Adrenal gland (tissue), 12 donors: ENCODE results near the gene STRA6. TPM values are rescaled to one million over a fixed set of nuclear protein-coding genes. Genes with fewer than 3 reads are reported as not detected.
"Not testable (repeated sequence)": the region's sequence is repeated elsewhere in the genome, so short reads cannot be mapped to it uniquely, and the experiment has no call there.

Experiments
- DNase-seq, 7 donors: peaks; one replicate each; pipeline ENCODE4 v3.0.0-alpha.2; 2019 to 2020
- H3K27ac ChIP-seq, 5 donors: fragments of 200-600 bp; sonication (generic) in 4 of 5; 1 replicate in 3 of 5; 2 replicates in 2 of 5; pipeline versions ENCODE4 v1.5.1 to v1.8.0; 2016 to 2020; ENCODE audit warnings: mild to moderate bottlenecking in 1 of 5
- H3K27me3 ChIP-seq: fragments of 200-600 bp; 2 replicates; pipeline ENCODE4 v1.8.0; 2021
- H3K36me3 ChIP-seq, 2 donors: fragments of 200-600 bp; replicated peaks in 1 of 2; 1 replicate in 1 of 2; 2 replicates in 1 of 2; pipeline versions ENCODE4 v1.5.1 to v1.8.0; 2018 to 2022
- H3K4me1 ChIP-seq, 2 donors: fragments of 200-600 bp; replicated peaks in 1 of 2; 1 replicate in 1 of 2; 2 replicates in 1 of 2; pipeline versions ENCODE4 v1.5.1 to v1.8.0; 2018 to 2021
- H3K4me3 ChIP-seq, 4 donors: fragments of 200-600 bp; sonication (generic) in 3 of 4; one replicate each; pipeline ENCODE4 v1.5.1; 2016 to 2018
- H3K9me3 ChIP-seq, 3 donors: fragments of 200-600 bp; sonication (generic) in 1 of 3; replicated peaks in 1 of 3; 1 replicate in 2 of 3; 2 replicates in 1 of 3; pipeline versions ENCODE4 v1.5.1 to v1.8.0; 2016 to 2021
- CTCF ChIP-seq, 6 experiments: fragments of 450-650 bp in 4 of 6; fragments of 200-600 bp in 2 of 6; sonication (generic) in 1 of 6; IDR thresholded peaks; 1 replicate in 5 of 6; 2 replicates in 1 of 6; pipeline versions ENCODE4 v1.5.1 to v1.8.0; 2016 to 2021; ENCODE audit warnings: antibody characterized with exemption in 6 of 6, mild to moderate bottlenecking in 2 of 6, moderate library complexity in 1 of 6
- POLR2A ChIP-seq, 2 donors: fragments of 450-650 bp; IDR thresholded peaks; one replicate each; pipeline ENCODE4 v1.6.1; 2017; ENCODE audit warnings: antibody characterized with exemption in 2 of 2, mild to moderate bottlenecking in 2 of 2, moderate library complexity in 1 of 2
- WGBS, 4 donors: extraction: QIAGEN DNeasy Blood & Tissue Kit in 2 of 4; methylation state at CpG; one replicate each; pipeline versions ENCODE4 v1.1.5 to v1.1.7; 2013 to 2017; 5-methylcytosine and 5-hydroxymethylcytosine counted together
- intact Hi-C, 2 donors: fragments of 100-400 bp; cut with DNase I; formaldehyde crosslinking; loops; one replicate each; pipeline versions ENCODE4 v1.14.1 to v1.15.0; 2022 to 2023
- polyA plus RNA-seq, 3 donors: library from polyadenylated mRNA; stranded (reverse); fragments of 200-250 nt in 2 of 3; fragments of 350-450 nt in 1 of 3; fragmentation: Illumina TruSeq in 1 of 3; extraction: RNeasy Lipid Tissue Mini Kit (QIAGEN cat#74804) in 1 of 3; gene quantifications; one replicate each; pipeline ENCODE4 v1.2.3, GENCODE V29; 2013 to 2014
- total RNA-seq, 9 donors: library from RNA; depleted of rRNA in 4 of 9; stranded (reverse); fragments of >200 nt in 4 of 9; fragments of 120-200 nt in 1 of 9; fragmentation: NEBNext Ultra II Directional in 1 of 9; extraction: Animal tissue kit (Norgen Biotek cat#: 25700) in 1 of 9; gene quantifications; one replicate each; pipeline versions ENCODE4 v1.1.0 to v1.2.4, GENCODE V29; 2013 to 2023
- donor health status: healthy with polysubstance abuse.
- donor health status: Bipolar disorder and iron deficiency.
- donor health status: DM: yes; HTN: yes; CAD: no.
- donor health status: DM: no; HTN: no; CAD: no.
- donor health status: DM: no; HTN: no; CAD: no.
- donor health status: DM: yes; HTN: yes; CAD: no.

The STRA6 gene
- total and polyA plus RNA-seq, 12 donors: 0.22 to 12.6 (median 3.1) TPM; not detected in 2

- Histone ChIP-seq H3K27ac (no peak overlapping the region), H3K36me3 (no peaks in the 10 kb centered on the region), H3K9me3 (no peaks in the 10 kb centered on the region), H3K4me1 (peaks cover 7 to 14% of the 10 kb centered on the region in 2 donors), H3K4me3 (no peak overlapping the region), H3K27me3 (no peaks in the 10 kb centered on the region)
- TF ChIP-seq CTCF (IDR thresholded peaks at IDR 0.05) (no peak), POLR2A (IDR thresholded peaks at IDR 0.05) (no peak)
- intact Hi-C loops: no loop called here
- no peak for DNase-seq
- WGBS, 4 donors: 96 to 100% (median 98%) methylated on average over 1 of the region's 1 CpG
Measured at GRCh38 chr15:74165461-74165860, 37.1 kb downstream of the STRA6 start.

- H3K4me3 ChIP-seq, H3K36me3 ChIP-seq, H3K27ac ChIP-seq, H3K9me3 ChIP-seq, H3K27me3 ChIP-seq, DNase-seq, H3K4me1 ChIP-seq, intact Hi-C loops: not testable (repeated sequence)
- 84 to 91% (median 85%) methylated on average over 3 of the region's 3 CpGs for WGBS, 4 donors
Measured at GRCh38 chr15:74162195-74162536, 40.4 kb downstream of the STRA6 start.

GRCh38 chr15:74160390-74160789 is 42.2 kb downstream of the STRA6 start:
- H3K36me3 ChIP-seq, H3K27me3 ChIP-seq, H3K4me3 ChIP-seq, DNase-seq, intact Hi-C loops, H3K9me3 ChIP-seq, H3K27ac ChIP-seq: not testable (repeated sequence)
- 87 to 90% (median 88%) methylated on average over 3 of the region's 3 CpGs for WGBS, 4 donors
- H3K4me1 ChIP-seq: peaks cover 0 to 15% of the 10 kb centered on the region in 2 donors

- H3K27ac ChIP-seq: no peak overlapping the region
- intact Hi-C loops: no loop called here
- TF ChIP-seq CTCF (IDR thresholded peaks at IDR 0.05) (no peak), POLR2A (IDR thresholded peaks at IDR 0.05) (no peak)
- no peak overlapping the region for H3K4me3 ChIP-seq
- no peaks in the 10 kb centered on the region for H3K36me3 ChIP-seq
- H3K9me3 ChIP-seq: no peaks in the 10 kb centered on the region
- 81 to 96% (median 91%) methylated on average over 1 of the region's 1 CpG for WGBS, 4 donors
- no peaks in the 10 kb centered on the region for H3K27me3 ChIP-seq
- H3K4me1 ChIP-seq: peaks cover 0 to 15% of the 10 kb centered on the region in 2 donors
- DNase-seq: no peak
Measured at GRCh38 chr15:74159773-74160172, 42.8 kb downstream of the STRA6 start.

GRCh38 chr15:74158855-74159650 is 43.5 kb downstream of the STRA6 start:
- Histone ChIP-seq H3K36me3 (no peaks in the 10 kb centered on the region), H3K27ac (no peak overlapping the region), H3K4me1 (peaks cover 0 to 15% of the 10 kb centered on the region in 2 donors), H3K27me3 (no peaks in the 10 kb centered on the region), H3K9me3 (no peaks in the 10 kb centered on the region), H3K4me3 (no peak overlapping the region)
- WGBS, 4 donors: 72 to 81% (median 79%) methylated on average over 5 of the region's 5 CpGs
- TF ChIP-seq POLR2A (IDR thresholded peaks at IDR 0.05) (no peak), CTCF (IDR thresholded peaks at IDR 0.05) (no peak)
- no peak for DNase-seq
- intact Hi-C loops: no loop called here
